ENCODE data around the gene SMIM24.
"Not testable (repeated sequence)": the region's sequence is repeated elsewhere in the genome, so short reads cannot be mapped to it uniquely, and the experiment has no call there.

The SMIM24 gene

DNA sequence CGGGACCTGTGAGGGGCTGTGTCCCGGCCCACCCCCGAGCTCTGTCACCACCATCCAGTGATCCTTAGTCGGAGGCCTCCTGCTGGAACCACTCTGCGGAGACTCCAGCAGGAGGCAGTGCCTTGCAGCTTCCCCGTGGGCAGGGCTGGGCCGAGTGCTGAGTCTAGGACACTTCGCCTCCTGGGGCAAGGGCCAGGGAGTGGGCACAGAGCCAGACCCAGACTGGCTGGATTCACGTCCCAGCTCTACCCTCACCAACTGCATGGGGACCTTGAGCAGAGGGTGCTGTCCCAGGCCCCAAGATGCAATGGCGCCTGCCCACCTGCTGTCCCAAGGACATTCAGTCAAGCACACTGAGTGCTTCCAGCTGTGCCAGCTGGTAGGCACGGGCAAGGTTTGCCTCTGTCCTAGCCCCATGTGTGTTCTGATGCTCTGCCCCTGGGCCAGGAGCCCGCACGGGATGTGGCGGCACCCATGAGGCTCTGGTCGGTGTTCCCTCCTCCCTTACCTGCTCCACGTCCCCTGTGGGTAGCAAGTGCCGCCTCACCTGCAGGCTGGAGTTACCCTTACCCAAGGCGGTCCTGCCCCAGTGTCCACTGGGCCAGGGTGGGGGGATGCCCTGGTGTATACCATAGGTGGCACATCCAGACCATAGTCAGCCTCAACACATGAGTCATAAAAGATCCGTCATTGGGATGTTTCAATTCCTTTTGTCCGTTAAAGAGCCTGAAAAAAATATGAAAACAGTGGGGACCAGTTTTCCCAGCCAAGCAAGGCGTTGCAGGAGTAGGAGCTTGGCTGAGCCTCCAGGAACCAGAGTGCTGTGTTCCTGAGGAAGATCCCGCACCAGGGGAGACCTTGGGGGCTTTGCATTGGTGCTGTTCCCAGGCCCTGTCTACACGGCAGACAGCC is 33.2 kb upstream of the SMIM24 start:
- no peak for DNase-seq

- no peak for DNase-seq
Observed at GRCh38 chr19:3512562-3513228, 32.4 kb upstream of the SMIM24 start.

DNA sequence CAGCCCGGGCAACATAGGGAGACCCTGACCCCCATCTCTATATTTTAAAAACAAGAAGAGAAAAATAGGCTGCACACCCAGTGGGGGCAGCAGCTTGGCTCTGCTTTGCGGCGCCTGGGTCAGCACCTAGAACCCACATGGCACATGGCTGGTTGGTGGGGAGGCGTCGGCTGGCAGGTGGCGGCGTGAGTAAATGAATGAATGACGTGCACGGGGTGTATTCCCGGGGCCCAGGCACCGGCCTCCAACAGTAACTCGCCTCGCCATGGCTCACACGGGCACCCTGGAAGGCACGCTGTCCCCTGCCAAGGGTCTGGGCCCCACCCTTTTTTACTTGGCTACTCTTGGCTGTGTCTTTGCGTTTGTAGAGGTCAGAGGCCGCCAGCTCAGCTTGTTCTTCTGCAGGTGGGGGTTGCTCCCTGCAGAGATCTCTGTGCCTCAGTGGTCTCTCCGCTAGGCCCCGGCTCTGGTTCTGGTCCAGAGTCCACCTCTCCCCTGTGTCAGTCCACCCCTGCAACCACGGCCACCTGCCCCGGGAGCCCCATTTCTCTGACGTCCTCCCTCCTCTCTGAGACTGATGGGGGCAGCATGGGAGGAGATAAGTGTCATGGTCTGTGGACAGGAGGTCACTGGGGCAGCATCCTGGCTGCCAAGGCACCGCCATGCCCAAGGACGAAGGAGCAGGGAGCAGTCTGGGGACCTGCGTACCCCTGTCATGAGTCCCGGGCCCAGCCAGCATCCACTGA is 31.4 kb upstream of the SMIM24 start:
- DNase-seq, result no peak

GRCh38 chr19:3510727-3511126 is 30.4 kb upstream of the SMIM24 start:
- DNase-seq, result no peak

- no peak for DNase-seq
Observed at GRCh38 chr19:3509566-3509989, 29.3 kb upstream of the SMIM24 start.

DNA sequence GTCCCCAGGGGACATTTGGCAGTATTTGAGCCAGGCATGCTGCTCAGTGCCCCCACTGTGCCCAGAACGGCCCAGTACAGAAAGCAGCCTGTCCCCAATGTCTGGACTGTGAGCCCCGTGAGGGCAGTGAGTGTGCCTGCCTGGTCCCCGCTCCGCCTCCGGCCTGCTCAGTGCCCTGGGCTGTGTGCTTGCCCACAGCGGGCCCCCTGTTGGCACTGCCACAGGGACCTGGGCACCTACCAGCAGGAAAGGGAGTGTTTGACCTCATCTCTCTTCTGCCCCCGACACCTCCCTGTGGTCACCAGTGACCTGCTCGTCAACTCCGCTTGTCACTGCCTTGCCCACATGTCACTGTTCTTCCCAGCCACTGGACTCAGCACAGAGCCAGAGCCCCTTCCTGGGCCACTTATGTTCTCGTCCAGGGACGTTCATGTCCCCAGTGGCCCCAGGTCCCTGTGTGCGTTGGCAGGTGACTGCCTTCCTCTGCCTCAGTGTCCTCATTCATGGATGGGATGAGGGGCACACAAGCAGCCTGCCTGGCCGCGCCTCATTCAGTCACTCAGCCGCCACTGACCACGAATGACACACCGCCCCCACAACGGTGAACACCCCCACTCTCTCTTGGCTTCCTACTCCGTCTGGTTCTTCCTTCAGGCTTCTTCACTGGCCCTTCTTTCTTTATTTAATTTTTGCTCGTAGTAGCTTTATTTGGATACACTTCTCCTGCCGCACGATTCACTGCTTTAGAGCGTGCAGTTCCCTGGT is 28.6 kb upstream of the SMIM24 start:
- no peak for DNase-seq

DNA sequence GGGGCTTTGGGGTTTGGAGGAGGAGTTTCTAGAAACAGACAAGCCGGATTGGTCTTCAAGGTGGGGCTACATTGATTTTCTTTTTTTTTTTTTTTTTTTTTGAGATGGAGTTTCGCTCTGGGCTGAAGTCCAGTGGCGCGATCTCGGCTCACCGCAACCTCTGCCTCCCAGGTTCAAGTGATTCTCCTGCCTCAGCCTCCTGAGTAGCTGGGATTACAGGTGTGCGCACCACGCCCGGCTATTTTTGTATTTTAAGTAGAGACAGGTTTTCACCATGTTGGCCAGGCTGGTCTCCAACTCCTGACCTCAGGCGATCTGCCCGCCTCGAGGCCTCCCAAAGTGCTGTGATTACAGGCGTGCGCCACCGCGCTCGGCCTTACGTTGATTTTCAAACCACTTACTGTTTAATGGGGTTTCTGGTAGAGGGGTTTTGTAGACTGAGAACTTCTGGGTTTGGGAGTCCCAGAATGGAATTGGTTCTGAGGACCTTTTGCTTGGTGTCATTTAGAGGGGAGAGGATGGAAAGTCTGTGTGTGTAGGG is 27.9 kb upstream of the SMIM24 start:
- not testable (repeated sequence) for DNase-seq

DNA sequence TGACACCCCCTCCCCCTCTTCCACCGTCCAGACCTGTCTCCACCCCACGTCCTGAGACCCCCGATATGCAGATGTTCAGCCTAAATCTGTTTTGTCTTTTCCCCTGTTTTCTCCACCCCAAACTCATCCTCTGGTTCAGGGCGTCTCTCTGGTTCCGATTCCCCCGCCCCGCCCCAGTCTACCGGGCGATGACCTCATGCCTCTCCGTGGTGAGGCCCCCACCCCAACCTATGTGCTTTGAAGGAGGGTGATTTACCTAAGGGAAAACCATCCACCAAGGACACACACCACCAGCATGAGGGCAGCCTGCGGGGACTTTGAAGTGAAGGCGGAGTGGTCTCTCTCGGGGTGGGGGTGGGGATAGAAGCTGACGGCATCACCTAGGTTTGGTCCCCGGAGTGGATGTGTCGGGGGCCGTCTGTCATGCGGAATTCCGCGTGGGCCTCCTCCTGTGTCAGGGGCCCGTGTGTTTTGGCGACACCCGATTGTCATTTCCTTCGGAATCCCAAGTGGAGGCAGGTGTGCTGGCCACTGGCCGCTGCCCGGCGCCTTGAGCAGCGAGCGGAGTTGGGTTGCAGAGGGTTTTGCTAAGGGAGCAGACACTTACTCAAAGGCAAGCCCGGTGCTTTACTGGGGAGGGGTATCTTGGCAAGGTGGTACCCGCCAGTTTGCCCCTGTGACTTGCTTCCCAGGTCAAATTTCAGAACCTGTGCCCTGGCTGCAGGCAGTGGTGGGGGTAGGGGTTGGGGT is 27.2 kb upstream of the SMIM24 start:
- peak; percentile 40 for DNase-seq

GRCh38 chr19:3506384-3507340 is 26.3 kb upstream of the SMIM24 start:
- DNase-seq, result peak; percentile 21

GRCh38 chr19:3505598-3506383 is 25.5 kb upstream of the SMIM24 start, which contains the start of gene FZR1:
TSS of gene FZR1 (plus strand) at chr19:3506311. CDS start at chr19:3522990, 16,679 bp downstream.
- DNase-seq, result peak; percentile 99

GRCh38 chr19:3504735-3505134 is 24.4 kb upstream of the SMIM24 start:
- DNase-seq, result no peak

DNA sequence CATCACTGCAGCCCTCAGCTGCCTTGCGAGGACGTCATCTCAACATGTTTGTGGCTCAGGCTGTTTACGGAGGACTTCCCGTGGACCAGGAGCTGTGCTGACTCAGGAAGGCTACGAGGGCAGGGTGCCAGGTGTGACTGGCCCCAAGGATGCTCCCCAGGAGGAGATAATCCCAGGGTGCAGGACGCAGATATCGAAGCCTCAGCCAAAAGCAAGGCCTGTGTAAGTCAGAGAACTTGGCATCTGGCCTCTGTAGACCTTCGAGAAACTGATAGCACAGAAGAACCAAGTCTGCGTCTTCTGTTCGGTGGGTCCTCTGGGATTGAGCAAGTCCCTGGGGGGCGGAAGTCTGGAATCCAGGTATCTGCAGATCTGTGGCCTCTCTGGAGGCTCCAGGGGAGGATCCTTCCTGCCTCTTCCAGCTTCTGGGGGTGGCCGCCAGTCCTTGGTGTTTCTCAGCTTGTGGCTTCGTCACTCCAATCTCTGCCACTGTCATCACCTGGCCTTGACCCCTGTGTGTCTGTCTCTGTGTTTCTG is 22.8 kb upstream of the SMIM24 start:
- no peak for DNase-seq

- no peak for DNase-seq
Observed at GRCh38 chr19:3501780-3502179, 21.5 kb upstream of the SMIM24 start.

DNA sequence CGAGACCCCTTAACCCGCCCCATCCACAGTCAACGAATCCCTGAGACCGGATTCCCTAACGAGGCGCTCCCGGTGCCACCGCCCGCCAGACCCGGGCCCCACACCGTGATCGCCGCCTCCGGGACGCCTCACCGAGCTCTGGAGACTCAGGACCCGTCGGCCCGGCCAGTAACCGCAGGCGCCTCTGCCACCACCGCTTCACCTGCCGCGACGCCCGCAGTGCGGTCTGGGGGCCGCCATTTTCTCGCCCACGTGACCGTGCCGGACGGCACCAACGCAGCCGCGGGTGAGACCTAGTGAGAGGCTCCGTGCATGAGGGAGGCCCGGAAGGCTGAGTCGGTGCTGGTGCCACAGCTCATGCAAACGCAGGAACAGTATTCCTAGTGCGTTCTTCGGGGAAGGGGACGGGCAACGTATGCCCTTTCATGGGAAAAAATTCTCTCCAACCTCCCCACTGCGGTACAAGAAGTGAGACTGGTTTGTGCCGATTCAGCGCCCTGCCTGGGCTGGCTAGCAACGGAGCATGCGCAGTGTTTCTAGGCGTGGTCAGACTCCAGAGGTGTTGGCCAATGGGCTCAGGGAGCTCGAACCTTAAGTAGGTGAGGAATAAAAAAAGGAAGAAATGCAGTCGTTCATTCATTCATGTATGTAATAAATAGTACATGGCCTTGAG is 20.2 kb upstream of the SMIM24 start, which contains the start of gene DOHH:
DOHH (minus strand) TSS at position 246 of the 673 bp plus-strand sequence. CDS start 3,860 bp downstream, outside the sequence.
- DNase-seq, result peak; percentile 92

DNA sequence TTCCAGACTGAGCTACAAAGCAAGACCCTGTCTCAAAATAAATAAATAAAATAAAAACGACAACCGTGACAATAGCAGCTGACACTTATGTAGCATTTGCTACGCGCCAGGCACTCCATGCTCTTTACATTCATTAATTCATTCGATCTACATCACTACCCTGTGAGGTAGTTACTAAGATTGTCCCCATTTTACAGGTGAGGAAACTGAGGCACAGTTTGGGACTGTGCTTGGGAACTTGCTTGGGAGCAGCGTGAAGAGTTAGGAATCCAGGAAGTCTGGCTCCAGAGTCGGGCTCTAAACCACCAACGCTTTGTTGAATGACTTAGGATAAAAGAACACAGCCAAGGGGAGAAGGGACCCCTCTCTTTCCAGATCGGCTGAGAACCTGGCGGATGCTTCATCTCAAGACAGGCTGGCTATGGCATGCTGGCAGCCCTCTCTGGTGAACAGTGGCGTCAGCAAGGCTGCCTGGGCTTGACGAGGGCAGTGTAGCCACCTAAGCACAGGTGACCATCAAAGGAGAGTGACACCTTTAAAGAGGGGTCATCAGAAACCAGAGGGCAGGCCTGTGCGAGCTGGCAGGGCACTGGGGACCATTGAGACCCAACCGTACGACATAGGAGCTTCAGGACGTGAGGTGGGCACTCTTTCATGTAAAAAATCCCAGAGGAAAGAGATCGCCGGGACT is 19.6 kb upstream of the SMIM24 start:
- DNase-seq, result no peak

- no peak for DNase-seq
Observed at GRCh38 chr19:3497757-3498520, 17.6 kb upstream of the SMIM24 start.

Data from effector CD4-positive, alpha-beta T cell (primary cell).